AG08395 (cell line): ENCODE results near the gene FBLN7.
A peak's percentile ranks its signal among the peaks of the same experiment; 100 is the strongest.
"Not testable (repeated sequence)": the region's sequence is repeated elsewhere in the genome, so short reads cannot be mapped to it uniquely, and the experiment has no call there.

Source experiments
- DNase-seq: peaks from one replicate; pipeline ENCODE4 v3.0.0; 2012; ENCODE audit warnings: mixed read lengths, low spot score

Gene FBLN7

GRCh38 chr2:112184121-112184520, 45.9 kb downstream of the FBLN7 start:
- DNase-seq, result no peak

DNA sequence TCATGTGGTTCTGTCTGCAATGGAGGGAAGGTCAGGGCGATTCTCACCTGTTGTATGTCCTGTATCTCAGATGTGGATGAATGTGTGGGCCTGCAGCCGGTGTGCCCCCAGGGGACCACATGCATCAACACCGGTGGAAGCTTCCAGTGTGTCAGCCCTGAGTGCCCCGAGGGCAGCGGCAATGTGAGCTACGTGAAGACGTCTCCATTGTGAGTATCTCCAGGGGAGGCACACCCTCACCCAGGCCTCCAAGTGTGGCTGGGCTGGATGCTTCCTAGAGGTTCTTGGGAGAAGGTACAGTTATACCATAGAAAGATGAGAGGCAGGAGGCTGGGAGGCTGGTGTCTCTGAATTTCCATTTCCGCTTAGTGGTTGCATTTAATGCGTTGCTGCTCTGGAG, 46.9 kb downstream of the FBLN7 start:
- DNase-seq, result no peak

DNA sequence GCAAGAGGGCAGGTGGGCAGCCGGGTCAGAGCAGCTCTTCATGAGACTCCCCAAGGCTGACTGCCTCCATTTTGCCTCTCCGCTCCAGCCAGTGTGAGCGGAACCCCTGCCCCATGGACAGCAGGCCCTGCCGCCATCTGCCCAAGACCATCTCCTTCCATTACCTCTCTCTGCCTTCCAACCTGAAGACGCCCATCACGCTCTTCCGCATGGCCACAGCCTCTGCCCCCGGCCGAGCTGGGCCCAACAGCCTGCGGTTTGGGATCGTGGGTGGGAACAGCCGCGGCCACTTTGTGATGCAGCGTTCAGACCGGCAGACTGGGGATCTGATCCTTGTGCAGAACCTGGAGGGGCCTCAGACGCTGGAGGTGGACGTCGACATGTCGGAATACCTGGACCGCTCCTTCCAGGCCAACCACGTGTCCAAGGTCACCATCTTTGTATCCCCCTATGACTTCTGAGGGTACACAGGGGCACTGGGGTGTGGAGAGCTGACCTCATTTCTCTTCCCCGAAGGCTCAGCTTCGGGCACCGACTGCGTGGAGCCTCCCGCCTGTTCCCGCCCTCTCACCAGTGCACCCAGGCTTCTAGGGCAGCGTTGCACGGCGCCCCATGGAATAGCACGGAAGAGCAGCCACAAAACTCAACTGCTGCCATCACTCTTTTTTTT, 49.0 kb downstream of the FBLN7 start:
- DNase-seq, result no peak

DNA sequence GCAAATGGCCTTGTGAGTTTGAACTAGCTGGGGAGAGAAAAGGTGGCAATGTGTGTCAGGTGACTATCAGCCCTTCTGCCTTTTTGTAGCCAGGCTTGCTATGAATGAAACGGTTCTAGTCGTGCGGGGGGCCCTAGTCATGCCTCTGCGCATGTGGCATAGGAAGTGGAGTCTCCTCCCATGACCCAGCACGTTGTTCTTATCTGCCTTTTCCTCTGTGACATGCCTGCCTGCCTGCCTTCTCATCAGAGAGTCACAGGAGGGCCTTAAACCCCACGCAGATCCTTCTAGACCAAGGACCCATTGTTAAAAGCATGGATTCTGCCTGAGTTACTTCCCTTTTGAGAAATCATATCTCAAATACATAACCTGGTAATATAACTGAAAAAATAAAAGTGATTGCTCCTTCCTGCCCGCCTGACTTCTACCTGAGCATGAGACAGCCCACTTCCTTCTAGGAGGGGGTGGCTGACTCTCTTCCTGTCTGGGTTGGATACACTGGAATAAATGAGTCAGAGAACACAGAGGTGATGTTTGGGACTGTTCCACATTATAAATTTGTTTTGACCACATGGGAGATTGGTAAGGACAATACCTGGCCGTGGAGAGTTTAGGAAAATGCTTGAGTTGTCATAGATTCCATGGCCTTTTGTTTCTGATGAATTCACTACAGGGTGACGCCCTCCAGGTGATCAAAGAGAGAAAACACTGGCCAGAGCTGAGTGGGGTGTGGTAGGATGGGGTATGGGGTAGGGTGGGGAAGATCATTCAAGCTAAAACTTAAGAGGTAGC, 49.8 kb downstream of the FBLN7 start:
- no peak for DNase-seq

GRCh38 chr2:112189001-112189556, 50.9 kb downstream of the FBLN7 start:
- no peak for DNase-seq

- no peak for DNase-seq
Observed at GRCh38 chr2:112194028-112194427, 55.8 kb downstream of the FBLN7 start.

DNA sequence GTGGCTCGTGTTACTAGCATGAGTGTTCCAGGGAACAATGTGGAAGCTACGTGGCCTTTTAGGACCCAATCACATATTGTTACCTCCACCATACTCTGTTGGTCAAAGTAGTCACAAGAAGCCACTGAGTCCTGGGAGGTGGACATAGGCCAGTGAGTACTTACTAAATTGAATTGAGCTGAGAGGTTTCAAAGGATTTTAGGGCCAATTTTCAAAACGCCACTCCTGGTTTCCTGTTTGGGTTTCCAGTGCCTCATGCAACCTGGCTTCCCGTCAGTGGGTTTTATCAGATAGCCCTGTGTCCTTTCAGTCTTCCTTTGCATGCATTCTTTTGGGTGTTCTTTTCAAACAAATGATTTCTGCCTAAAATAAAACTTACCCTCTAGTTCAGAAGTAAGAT, 56.3 kb downstream of the FBLN7 start:
- DNase-seq, result no peak

- no peak for DNase-seq
Observed at GRCh38 chr2:112195167-112195766, 57.1 kb downstream of the FBLN7 start.

DNA sequence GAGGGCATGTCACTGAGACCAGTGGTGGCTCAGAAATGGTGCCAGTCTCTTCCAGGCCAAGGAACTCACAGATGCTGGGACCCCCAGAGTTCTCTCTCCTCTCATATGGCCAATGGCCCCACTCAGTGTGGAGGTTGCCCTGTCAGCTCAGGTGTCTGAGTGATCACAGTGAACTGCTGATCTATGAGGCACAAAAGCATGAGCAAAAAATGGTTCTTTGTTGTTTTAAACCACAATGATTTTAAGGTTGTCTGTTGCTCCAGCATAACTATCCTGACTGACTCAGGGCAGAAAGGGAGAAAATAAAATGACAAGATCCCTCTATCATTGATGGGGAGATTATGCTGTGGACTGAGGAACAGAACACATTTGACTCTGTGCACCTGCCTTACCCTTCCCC, 57.8 kb downstream of the FBLN7 start:
- no peak for DNase-seq

GRCh38 chr2:112197868-112198267, 59.7 kb downstream of the FBLN7 start:
- DNase-seq, result no peak

DNA sequence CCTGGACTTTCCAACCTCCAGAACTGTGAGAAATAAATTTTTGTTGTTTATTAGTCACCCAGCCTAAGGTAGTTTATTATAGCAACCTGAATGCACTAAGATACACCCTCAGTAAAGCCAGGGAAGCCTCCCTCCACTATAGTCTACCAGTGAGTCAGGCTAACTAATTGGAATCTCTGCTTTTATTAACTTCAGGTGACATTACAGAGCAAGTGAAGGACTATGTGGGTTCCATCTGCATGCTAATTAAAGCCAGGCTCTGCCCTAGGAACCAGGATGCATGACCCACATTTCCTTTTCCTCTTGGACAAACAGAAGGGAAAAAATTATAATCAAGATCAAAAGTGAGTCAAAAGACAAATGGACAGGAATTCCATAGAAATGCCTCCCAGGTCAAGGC, 60.6 kb downstream of the FBLN7 start:
- peak; percentile 43 for DNase-seq

DNA sequence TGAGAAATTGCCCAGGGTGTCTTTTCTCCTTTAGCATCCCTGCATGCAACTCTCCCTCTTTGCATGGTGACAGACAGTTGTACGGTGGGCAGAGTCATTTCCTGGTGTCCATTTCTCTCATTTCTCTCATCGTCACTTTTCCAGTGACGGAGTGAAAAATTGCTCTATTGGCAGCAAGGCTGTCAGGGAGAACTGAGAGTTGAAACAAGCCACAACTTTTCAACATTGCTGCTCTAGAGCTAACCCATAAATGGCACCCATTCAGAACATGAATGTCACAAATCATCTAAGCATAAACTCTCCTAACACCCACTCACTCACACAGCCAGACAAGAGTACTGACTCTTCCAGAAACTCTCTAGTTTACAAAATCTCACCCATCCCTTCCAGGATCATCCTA, 61.0 kb downstream of the FBLN7 start:
- DNase-seq, result no peak

- no peak for DNase-seq
Observed at GRCh38 chr2:112201696-112202430, 63.7 kb downstream of the FBLN7 start.

- no peak for DNase-seq
Observed at GRCh38 chr2:112204411-112204810, 66.2 kb downstream of the FBLN7 start.

GRCh38 chr2:112207905-112208304, 69.7 kb downstream of the FBLN7 start:
- DNase-seq, result not testable (repeated sequence)

- DNase-seq, result peak; percentile 20
Observed at GRCh38 chr2:112216167-112216566, 78.0 kb downstream of the FBLN7 start.

DNA sequence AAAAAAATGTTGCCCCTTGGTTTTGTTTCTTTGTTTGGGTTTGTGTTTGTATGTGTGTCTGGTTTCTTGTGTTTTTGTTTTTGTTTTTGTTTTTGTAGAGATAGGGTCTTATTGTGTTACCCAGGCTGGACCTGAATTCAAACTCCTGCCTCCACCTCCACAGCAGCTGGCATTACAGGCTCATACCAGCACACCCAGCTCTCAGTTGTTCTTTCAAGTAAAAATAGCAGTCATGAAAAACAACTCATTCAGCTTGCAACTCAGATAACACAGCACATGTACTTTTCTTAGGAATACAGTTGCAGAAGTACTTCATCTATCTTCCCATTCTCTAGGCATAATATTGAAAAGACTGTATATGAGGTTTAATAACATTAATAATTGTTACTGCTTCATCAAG, 79.7 kb downstream of the FBLN7 start:
- no peak for DNase-seq

DNA sequence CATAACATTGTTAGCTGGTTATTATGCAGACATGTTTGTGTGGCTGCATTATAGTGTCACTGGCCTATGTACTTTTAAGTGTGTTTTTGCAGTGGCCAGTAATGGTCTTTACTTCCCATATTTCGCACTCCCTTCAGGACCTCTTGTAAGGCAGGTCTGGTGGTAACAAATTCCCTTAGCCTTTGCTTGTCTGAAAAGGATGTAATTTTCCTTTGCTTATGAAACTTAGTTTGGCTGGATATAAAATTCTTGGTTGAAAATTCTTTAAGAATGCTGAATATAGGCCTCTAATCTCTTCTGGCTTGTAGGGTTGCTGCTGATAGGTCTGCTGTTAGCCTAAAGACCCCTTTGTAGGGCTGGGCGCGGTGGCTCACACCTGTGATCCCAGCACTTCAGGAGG, 82.0 kb downstream of the FBLN7 start:
- no peak for DNase-seq

DNA sequence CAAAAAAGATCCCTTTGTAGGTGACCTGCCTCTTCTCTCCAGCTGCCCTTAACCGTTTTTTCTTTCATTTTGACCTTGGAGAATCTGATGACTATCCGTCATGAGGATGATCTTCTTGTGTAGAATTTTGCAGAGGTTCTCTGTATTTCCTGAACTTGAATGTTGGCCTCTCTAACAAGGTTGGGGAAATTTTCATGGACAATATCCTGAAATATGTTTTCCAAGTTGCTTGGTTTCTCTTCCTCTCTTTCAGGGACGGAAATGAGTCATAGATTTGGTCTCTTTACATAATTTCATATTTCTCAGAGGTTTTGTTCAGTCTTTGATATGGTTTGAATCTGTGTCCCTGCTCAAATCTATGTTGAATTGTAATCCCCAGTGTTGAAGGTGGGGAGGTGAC, 82.6 kb downstream of the FBLN7 start:
- DNase-seq, result no peak

- no peak for DNase-seq
Observed at GRCh38 chr2:112229348-112229747, 91.2 kb downstream of the FBLN7 start.

GRCh38 chr2:112230371-112230770, 92.2 kb downstream of the FBLN7 start:
- no peak for DNase-seq
